ENCODE data around the gene OR2C3. TPM values are rescaled to one million over a fixed set of nuclear protein-coding genes. Genes with fewer than 3 reads are reported as not detected.
"Not testable (repeated sequence)": the region's sequence is repeated elsewhere in the genome, so short reads cannot be mapped to it uniquely, and the experiment has no call there.

Gene OR2C3
- total RNA-seq, 2 experiments from 2014 or later: 0.02 TPM; not detected in 1

DNA sequence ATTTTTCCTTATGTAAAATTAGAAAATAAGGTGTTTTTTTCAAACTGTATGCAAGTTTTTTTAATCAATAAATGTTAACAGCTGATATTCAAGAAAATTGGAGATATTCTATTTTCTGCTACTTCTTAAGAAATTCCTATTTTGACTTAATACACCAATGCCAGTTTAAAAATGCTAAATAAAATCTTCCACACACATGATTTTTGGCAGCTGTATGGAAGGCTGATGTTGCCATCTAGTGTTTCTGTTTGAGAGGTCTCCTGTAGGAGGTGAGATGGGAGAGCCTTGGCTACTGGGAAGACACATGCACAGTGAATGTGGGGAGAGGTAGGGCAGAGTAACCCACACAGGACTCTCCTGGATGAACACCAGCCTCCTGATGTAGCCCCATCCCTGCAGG, 49.2 kb downstream of the OR2C3 start:
- ATAC-seq: peak; percentile 70

GRCh38 chr1:247482747-247483146, 53.5 kb downstream of the OR2C3 start:
- TF ChIP-seq, protein P1, sequence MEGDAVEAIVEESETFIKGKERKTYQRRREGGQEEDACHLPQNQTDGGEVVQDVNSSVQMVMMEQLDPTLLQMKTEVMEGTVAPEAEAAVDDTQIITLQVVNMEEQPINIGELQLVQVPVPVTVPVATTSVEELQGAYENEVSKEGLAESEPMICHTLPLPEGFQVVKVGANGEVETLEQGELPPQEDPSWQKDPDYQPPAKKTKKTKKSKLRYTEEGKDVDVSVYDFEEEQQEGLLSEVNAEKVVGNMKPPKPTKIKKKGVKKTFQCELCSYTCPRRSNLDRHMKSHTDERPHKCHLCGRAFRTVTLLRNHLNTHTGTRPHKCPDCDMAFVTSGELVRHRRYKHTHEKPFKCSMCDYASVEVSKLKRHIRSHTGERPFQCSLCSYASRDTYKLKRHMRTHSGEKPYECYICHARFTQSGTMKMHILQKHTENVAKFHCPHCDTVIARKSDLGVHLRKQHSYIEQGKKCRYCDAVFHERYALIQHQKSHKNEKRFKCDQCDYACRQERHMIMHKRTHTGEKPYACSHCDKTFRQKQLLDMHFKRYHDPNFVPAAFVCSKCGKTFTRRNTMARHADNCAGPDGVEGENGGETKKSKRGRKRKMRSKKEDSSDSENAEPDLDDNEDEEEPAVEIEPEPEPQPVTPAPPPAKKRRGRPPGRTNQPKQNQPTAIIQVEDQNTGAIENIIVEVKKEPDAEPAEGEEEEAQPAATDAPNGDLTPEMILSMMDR (IDR thresholded peaks at IDR 0.05): no peak
- DNase-seq (no peak), ATAC-seq (no peak)
- CTCF ChIA-PET: interaction anchor here (8.6 to 8.8 kb wide), 2 partner anchors 93 to 109 kb away, joined by 77 to 93 read pairs; no protein-coding TSS in a partner anchor
- POLR2A ChIA-PET: no interaction called here
- Mint-ChIP-seq H3K4me1 (ENCODE audit: low read depth) (no peaks in the 10 kb centered on the region), H3K4me3 (no peak overlapping the region), H3K36me3 (ENCODE audit: low read depth) (no peaks in the 10 kb centered on the region), H3K27ac (no peak overlapping the region), H3K27me3 (no peaks in the 10 kb centered on the region), H3K9me3 (no peaks in the 10 kb centered on the region)
- intact Hi-C loops (cut with micrococcal nuclease): no loop called here

More for the DNA sequence above, 49.2 kb downstream of the OR2C3 start:
- ChIA-PET POLR2A (no interaction called here), CTCF (interaction anchor here (0.7 to 8.8 kb wide), 9 partner anchors 9 to 125 kb away, joined by 4 to 93 read pairs (median 11); partner anchors contain the start of gene NLRP3)
- Mint-ChIP-seq H3K9me3 (no peaks in the 10 kb centered on the region), H3K4me3 (no peak overlapping the region), H3K27me3 (peaks cover 10% of the 10 kb centered on the region), H3K27ac (no peak overlapping the region), H3K4me1 (ENCODE audit: low read depth) (no peaks in the 10 kb centered on the region), H3K36me3 (ENCODE audit: low read depth) (no peaks in the 10 kb centered on the region)
- TF ChIP-seq, protein P1 (IDR thresholded peaks at IDR 0.05): peak; percentile 77
- peak; percentile 37 for DNase-seq
- intact Hi-C loops (cut with micrococcal nuclease): loop anchor here (2.0 to 5.0 kb wide), 2 partner anchors 95 to 114 kb away; no protein-coding TSS in a partner anchor

GRCh38 chr1:247476328-247477058, 59.7 kb downstream of the OR2C3 start:
- H3K27me3 Mint-ChIP-seq; intact Hi-C loops (cut with micrococcal nuclease); H3K4me3 Mint-ChIP-seq; ATAC-seq; H3K27ac Mint-ChIP-seq; H3K4me1 Mint-ChIP-seq (ENCODE audit: low read depth); H3K9me3 Mint-ChIP-seq; H3K36me3 Mint-ChIP-seq (ENCODE audit: low read depth); DNase-seq: not testable (repeated sequence)
- ChIA-PET CTCF (interaction anchor here (2.1 to 4.3 kb wide), 3 partner anchors 11 to 104 kb away, joined by 6 to 17 read pairs (median 15); no protein-coding TSS in a partner anchor), POLR2A (interaction anchor here (0.9 kb wide), 1 partner anchor 60 kb away, joined by 3 read pairs; the partner anchor contains the start of gene NLRP3)

GRCh38 chr1:247475793-247476192, 60.4 kb downstream of the OR2C3 start:
- ChIA-PET CTCF (interaction anchor here (2.1 to 4.3 kb wide), 3 partner anchors 12 to 103 kb away, joined by 6 to 17 read pairs (median 15); no protein-coding TSS in a partner anchor), POLR2A (no interaction called here)
- TF ChIP-seq, protein P1 (IDR thresholded peaks at IDR 0.05): no peak
- peaks cover 1% of the 10 kb centered on the region for H3K36me3 Mint-ChIP-seq (ENCODE audit: low read depth)
- intact Hi-C loops (cut with micrococcal nuclease): no loop called here
- no peak overlapping the region for H3K27ac Mint-ChIP-seq
- no peak for DNase-seq
- H3K9me3 Mint-ChIP-seq: peaks cover 5% of the 10 kb centered on the region
- ATAC-seq: no peak
- no peaks in the 10 kb centered on the region for H3K27me3 Mint-ChIP-seq
- H3K4me3 Mint-ChIP-seq: no peak overlapping the region
- no peaks in the 10 kb centered on the region for H3K4me1 Mint-ChIP-seq (ENCODE audit: low read depth)

Other genes starting within 250 kb of the OR2C3 start
- 10 to 100 TPM; 27.5 to 28.0 TPM for gene ZNF496, start 204.6 kb downstream of the OR2C3 start, total RNA-seq
- gene NLRP3, start 120.3 kb downstream of the OR2C3 start, total RNA-seq: 1 to 10 TPM; 3.2 to 3.6 TPM
- not detected for gene OR2B11, start 78.3 kb downstream of the OR2C3 start, total RNA-seq
- under 1 TPM; 0.16 to 0.27 TPM for gene GCSAML, start 12.7 kb upstream of the OR2C3 start, total RNA-seq
- not detected for gene OR2G2, start 51.9 kb upstream of the OR2C3 start, total RNA-seq
- gene OR2G3, start 69.1 kb upstream of the OR2C3 start, total RNA-seq: not detected
- gene OR13G1, start 143.3 kb upstream of the OR2C3 start, total RNA-seq: not detected
- gene OR6F1, start 180.2 kb upstream of the OR2C3 start, total RNA-seq: not detected
- not detected for gene OR14K1, start 202.2 kb upstream of the OR2C3 start, total RNA-seq
- gene OR14A2, start 211.7 kb upstream of the OR2C3 start, total RNA-seq: not detected
- not detected for gene OR1C1, start 224.1 kb upstream of the OR2C3 start, total RNA-seq

Data from activated CD8-positive, alpha-beta T cell treated with anti-CD3 and anti-CD28 coated beads for 36 hours (primary cell).